CD4-positive, alpha-beta T cell treated with Interleukin-2 at 100 ng/mL for 4 hours (primary cell): ENCODE measurements around the gene GTF2H4.

Experiments
- DNase-seq: peaks from one replicate; pipeline ENCODE4 v3.0.0-alpha.2; 2020; ENCODE audit warnings: low spot score

The GTF2H4 gene

DNA sequence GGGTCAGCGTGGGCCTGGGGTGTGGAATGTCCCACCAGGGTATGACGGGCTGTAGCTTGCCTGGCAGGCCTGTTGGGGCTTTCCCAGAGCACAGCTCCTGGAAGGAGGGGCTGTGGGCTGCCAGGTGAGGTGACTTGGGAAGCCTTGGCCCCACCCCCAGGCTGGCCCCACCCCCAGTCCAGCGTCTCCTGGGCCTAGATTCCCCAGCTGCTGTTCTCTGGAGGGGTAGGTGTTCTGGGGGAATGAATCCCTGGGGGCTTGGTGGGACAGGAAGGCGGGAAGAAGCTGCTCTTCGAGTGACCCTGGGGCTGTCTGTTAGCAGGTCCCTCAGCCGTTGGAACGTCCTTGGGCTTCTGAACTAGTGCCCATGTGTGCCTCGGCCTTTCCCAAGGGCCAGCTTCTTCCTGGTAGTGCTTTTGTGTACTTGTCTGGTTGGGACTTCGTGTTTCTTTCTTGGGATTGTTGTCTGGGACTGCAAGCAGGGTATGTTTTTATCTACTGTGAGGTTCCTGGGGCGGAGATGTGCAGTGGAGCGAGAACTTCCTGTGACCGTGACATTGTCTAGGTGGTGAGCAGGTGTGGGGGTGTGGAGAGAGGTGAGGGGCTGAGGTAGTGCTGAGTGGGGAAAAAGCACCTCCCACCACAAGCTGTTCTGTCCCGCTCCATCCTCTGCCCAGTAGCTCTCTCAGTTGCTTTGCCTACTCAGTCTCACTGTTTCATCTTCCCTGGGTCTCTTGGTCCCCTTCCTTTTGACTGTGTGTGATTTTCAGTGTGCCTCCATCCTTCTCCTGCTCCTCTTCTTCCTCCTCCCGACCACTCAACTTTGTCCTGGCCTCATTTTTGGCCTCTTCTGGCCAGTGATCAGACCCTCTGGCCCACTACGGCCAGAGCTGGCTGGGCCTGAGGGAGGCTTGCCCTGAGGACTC is 25.0 kb upstream of the GTF2H4 start:
- no peak for DNase-seq

DNA sequence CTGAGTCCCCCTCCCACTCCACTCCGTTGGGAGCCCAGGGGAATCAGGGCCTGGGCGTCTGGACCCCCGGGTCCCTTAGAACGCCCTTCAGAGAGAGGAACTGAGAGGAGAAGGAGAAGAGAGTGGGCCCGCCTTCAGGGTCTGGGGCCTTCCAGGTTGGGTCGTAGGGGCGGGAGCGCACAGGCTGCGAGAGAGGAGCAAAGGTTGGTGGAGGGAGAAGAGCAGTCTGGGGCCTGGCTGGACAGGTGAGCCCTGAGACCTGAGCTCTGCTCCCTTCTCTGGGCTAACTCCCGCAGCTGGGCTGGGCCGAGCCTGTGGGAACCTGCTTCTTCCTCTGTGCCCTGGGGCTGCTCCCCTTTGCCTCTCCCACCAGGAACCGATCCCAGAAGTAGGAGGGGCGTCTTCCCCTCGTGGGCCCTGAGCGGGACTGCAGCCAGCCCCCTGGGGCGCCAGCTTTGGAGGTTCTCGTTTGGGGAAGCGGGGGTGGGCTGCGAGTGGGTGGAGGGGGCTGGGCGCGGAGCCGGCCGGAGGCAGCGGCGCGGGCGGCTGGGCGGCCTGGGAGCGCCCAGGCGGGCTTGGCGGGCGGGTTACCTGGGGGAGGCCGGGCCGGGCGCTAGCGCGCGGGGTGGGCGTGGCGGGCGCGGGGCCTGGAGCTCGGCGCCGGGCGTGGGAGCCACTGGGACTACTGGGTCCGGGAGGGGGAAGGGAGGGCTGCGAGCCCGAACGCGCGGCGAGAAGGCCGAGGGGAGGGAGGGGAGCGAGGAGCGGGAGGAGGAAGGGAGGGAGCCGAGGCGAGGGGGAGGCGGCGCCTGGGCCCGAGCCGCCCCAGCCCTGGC is 24.1 kb upstream of the GTF2H4 start, which contains the start of gene DDR1:
Gene DDR1, plus strand, starts transcription at position 835 of the 836 bp plus-strand sequence. CDS start 4,211 bp downstream, outside the sequence.
- peak; percentile 41 for DNase-seq

DNA sequence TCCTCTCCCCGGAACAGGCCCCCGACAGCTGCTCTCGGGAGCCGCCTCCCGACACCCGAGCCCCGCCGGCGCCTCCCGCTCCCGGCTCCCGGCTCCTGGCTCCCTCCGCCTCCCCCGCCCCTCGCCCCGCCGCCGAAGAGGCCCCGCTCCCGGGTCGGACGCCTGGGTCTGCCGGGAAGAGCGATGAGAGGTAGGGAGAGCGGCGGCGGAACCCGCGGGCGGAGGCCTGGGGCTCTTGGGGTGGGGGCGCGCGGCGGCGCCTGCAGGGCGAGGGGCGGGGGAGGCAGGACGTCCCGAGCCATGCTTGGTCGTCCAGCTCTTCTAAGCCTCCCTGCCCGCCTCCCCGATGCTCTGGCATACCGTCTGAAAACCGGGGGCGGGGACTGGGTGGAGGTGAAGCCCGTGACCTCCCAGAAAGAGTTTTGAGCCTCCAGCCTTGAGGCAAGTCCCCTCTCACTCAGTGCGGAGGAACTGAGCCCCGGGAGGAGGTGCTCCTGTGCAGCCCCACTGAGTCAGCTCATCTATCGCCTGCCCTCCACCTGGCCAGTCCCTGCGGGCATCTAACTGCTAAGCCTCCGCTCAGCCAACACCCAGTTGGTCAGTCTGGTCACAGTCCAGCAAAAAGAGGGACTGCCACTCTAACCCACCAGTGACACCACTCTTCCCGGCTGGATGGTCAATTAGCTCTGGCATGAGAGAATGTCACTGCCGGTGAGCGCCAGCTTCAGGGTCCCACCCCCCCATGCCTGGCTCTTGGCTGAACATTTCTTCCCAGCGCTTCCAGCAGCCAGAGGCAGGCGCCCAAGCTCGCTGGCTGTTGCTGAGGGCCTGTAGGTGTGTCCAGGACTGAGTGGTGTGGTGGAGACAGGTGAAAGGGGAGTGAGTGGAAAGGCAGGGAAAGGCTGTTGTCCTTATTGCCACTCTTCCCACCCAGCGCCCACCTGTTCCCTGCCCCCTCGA is 23.2 kb upstream of the GTF2H4 start:
- DNase-seq: peak; percentile 22

DNA sequence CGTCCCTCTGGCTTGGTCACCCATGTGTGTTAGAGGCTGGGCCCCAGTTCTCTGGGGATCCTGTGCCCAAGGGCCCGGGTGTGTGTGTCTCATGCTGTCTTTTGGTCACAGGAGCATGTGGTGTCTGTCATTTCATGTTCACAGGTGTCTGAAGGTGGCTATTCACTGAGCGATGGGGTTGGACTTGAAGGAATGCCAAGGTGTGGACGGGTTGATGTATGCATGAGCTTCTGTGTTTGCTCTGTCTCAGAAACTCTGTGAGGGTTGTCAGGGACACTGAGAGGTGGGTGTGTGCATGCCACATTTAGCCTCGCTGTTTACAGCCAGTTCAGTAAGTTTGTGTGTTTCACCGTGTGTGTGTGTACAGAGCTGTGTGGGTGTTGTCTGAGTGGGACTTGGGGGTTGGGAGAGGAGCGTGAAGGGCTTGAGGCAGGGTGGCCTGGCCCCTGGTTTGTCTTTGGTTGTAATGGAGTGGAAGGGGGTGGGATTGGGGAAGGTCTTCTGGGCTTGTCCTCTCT is 22.5 kb upstream of the GTF2H4 start:
- DNase-seq: no peak

DNA sequence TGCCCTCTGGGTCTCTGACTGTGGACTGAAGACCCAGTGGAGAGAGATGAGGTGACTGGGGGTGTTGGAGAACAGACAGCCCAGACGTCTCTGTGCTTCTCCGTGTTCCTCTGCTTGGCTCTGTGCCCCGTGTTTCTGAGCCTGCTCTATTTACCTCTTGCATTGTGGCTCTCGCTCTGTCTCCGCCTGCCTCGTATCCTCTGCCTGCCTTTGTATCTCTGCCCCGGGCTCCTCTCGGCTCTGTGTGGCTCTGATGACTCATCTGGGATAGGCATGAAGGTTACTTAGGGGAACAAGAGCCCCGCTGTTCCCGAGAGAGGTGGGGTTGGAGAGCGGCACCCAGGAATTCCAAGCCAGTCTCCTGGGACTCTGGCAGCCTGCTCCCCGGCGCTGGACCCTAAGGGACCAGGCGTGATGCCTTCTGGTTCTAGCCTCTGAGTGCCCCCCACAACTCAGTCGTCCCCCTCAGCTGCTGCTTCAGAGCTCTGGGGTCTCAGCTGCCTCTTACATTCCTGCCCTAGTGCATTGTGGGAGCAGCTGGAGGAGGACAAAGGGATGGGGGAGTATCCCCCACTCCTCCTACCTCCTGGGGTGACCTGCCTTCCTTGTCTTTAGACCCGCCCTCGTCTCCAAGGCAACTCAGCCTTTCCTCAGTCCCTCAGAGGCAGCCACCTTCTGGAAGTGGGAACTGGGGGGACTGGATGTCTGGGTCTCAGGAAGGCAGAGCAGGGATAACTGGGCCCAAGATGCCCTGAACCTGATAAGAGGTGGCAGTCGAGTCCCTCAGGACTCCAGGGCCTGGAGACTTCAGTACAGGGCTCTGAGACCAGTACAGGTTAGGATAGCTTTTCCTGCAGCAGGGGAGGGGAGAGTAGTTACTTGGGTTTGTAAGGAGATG is 21.8 kb upstream of the GTF2H4 start:
- DNase-seq: peak; percentile 14

DNA sequence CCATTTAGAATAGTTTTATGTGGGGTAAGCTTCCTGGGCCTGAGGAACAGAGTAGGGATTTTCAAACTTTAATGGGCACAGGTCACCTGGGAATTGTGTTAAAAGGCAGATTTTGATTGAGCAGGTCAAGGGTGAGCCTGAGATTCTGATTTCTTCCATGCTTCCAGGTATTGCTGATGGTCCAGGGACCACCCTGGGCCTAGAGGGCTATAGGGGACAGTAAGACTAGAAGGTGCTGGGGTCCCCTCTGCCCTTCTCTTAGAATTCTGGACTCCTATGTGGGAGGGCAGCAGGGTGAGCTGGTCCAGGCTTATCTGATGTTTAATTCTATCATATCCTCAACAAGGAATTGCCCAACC is 21.1 kb upstream of the GTF2H4 start:
- DNase-seq: no peak

DNA sequence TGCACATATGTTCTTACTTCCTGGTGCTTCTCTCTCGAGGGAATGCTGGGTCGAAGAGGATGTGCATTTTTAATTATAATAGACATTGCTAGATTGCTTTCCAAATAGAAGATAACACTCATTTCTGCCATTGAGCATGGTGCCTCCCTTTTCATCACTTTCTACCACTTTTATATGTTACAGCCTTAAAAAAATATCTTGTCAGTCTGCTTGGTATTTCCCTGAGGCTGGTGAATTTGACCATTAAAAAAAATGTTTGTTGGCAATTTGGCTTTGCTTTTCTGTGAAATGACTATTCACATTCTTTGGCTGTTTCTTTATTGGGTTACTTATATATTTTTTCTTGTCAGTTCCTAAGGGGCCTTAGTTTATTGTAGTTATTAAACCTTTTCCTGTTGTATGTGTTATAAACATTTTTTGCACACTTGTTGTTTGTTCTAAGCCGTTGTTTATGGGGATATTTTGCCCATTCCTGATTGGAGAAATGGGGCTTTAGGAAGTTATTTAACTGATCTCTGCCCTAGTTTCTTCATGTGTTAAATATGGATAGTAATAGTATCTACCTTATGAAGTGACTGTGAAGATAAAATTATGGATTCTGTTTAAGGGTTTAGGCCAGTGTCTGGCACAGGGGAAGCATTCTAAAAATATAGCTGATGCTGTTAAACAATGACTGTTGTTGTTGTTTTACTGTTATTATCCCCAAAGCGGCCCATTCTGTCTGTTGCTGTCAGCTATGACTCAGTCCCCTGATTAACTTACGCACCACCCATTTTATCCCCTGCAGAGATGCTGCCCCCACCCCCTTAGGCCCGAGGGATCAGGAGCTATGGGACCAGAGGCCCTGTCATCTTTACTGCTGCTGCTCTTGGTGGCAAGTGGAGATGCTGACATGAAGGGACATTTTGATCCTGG is 19.8 kb upstream of the GTF2H4 start:
- DNase-seq: no peak

DNA sequence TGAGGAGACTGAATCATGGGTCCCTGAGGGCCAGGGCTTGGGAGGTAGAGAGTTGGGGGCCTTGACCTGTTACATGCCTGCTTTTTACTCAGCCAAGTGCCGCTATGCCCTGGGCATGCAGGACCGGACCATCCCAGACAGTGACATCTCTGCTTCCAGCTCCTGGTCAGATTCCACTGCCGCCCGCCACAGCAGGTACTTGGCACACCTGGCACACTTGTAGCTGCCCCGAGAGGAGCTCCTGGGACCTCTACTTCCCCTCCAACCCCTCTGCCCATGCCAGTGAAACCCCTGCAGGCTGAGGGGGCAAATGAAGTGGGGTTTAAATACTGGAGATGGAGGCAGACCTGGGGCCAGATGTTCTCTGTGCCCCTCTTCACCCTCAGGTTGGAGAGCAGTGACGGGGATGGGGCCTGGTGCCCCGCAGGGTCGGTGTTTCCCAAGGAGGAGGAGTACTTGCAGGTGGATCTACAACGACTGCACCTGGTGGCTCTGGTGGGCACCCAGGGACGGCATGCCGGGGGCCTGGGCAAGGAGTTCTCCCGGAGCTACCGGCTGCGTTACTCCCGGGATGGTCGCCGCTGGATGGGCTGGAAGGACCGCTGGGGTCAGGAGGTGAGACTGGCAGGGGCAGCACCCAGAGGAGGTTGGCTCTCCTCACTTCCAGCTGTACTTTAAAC is 19.1 kb upstream of the GTF2H4 start:
- DNase-seq: no peak

DNA sequence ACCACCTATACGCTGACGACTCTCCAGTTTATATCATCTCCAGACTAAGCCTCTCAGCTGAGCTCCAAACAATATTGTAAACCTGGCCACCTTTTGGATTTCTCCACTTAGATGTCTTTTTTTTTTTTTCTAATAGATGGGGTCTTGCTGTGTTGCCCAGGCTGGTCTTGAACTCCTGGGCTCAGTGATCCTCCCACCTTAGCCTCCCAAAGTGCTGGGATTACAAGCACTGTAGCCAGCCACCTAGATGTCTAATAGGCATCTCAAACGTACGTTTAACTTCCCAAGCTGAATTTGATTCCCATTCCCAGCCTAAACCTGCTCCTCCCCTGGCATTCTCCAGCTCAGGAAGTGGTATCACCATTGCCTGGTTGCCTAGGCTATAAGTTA is 18.5 kb upstream of the GTF2H4 start:
- DNase-seq: no peak

DNA sequence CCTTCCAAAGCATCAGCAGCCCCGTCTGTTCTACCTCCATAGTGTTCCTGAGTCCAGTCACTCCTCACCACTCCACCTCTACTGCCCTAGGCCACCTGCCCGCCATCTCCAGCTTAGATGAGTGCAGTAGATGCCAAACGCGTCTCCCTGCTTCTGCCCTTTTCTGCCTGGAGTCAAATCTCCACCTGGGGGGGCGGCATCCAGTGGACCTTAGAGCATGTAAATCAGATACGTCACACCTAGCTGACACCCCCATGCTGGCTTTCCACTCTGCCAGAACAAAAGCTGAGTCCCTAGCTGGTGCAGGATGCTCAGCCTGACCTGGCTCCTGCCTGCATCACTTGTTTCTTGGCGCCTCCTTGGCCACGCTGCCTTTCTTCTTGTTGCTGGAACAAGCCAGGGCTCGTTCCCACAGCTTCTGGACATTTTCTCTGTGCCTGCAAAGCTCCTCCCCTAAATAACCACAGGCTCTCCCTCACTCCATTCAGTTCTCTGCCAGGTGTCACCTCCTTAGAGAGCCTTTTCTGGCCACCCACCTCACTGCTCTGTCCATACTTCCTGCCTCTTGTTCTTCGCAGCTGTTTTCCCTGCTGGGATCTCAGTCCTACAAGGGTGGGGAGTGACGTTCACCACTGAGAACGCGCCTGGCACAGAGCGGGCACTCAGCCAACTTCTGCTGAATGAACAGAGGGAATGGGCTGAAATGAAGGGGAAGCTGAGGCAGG is 17.9 kb upstream of the GTF2H4 start:
- no peak for DNase-seq

DNA sequence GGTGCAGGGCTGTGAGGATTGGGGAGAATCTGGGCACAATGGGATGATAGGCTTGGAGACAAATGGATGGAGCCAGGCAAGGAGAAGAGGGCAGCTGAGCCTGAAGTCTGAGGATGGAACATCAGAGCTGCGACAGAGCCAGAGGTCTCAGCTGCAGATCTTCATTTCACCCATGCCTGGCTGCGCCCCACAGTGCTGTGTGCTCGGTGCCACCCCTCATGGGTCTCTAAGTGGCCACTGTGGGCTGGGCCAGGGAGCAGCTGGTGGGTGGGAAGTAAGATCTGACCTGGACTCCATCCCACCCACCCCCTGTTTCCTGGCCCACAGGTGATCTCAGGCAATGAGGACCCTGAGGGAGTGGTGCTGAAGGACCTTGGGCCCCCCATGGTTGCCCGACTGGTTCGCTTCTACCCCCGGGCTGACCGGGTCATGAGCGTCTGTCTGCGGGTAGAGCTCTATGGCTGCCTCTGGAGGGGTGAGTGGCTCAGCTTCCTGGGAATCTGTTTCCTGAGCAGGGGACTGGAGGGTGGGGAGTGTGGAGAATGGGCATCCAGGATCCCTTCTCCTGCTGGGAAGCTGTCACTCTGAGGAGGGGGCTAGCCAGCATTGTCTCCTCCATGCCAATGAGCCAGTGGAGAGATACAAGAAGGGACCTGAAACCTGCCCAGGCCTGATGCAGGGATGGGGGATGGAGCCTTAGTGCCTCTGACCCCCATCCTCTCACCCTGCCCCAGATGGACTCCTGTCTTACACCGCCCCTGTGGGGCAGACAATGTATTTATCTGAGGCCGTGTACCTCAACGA is 17.2 kb upstream of the GTF2H4 start:
- DNase-seq: no peak

DNA sequence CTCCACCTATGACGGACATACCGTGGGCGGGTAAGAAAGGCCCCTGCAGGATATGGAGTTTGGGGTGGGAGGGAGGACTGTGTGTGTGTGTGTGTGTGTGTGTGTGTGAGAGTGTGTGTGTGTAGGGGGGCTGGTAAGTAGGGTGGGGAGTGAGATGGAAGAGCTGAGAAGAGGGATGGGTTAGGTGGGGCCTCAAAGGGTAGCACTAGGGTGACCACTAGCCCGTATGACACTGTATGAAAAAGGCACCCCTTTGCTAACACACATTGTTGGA is 16.6 kb upstream of the GTF2H4 start:
- no peak for DNase-seq

DNA sequence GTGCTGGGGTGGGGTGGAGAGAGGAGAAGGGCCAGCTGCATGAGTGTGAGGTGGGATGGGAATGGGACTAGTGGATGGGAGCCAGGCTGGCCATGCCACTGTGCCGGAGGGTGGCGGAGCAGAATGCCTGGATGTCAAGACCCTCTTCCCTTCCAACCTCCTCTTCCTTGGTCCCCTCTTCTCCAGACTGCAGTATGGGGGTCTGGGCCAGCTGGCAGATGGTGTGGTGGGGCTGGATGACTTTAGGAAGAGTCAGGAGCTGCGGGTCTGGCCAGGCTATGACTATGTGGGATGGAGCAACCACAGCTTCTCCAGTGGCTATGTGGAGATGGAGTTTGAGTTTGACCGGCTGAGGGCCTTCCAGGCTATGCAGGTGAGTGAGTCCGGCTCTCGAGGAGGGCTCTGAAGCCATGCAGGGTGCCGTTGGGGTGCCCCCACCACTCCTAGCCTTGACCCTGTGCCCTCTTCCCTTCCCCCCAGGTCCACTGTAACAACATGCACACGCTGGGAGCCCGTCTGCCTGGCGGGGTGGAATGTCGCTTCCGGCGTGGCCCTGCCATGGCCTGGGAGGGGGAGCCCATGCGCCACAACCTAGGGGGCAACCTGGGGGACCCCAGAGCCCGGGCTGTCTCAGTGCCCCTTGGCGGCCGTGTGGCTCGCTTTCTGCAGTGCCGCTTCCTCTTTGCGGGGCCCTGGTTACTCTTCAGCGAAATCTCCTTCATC is 16.0 kb upstream of the GTF2H4 start:
- DNase-seq: no peak

DNA sequence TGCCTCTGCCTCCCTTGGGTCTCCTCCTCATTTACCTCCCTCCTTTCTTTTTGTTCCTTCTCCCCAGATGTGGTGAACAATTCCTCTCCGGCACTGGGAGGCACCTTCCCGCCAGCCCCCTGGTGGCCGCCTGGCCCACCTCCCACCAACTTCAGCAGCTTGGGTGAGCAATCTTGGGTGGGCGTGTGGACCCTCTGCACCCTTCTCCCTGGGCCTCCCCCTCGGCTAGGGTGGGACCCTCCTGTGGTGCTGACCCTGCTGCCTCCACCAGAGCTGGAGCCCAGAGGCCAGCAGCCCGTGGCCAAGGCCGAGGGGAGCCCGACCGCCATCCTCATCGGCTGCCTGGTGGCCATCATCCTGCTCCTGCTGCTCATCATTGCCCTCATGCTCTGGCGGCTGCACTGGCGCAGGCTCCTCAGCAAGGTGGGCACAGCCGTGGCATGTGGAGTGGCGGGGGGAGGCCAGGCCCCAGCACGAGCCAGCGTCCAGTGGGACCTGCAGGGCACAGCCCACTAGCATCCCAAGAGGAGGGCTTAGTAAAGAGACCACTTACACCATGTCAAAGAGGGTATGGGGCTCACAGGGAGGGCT is 14.9 kb upstream of the GTF2H4 start:
- no peak for DNase-seq

DNA sequence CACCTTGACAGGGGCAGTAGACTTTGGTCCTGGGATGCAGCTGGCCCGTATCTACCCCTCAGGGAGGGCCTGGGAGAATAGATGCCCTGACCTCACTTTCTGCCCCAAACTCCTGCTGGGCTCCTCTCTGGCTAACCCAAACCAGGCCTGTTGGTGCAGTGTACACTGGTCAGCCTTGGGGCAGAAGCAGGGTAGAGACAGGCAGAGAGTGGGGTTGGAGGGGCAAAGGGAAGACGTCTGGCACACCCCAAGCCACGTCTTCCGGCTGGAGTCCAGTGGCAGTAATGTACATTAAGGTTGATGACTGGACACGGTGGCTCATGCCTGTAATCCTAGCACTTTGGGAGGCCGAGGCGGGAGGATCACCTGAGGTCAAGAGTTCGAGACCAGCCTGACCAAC is 14.3 kb upstream of the GTF2H4 start:
- DNase-seq: no peak

DNA sequence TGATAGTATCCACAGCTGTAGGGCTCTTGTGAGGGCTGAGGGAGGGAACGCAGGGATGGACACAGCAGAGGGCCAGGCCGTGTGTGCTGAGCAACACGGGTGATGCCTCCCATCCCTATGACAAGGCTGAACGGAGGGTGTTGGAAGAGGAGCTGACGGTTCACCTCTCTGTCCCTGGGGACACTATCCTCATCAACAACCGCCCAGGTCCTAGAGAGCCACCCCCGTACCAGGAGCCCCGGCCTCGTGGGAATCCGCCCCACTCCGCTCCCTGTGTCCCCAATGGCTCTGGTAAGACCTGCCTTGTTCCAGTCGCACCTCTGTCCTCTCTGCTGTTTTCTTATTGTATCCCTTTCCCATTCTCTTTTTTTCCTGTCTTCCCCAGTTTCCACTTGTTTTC is 13.6 kb upstream of the GTF2H4 start:
- no peak for DNase-seq

DNA sequence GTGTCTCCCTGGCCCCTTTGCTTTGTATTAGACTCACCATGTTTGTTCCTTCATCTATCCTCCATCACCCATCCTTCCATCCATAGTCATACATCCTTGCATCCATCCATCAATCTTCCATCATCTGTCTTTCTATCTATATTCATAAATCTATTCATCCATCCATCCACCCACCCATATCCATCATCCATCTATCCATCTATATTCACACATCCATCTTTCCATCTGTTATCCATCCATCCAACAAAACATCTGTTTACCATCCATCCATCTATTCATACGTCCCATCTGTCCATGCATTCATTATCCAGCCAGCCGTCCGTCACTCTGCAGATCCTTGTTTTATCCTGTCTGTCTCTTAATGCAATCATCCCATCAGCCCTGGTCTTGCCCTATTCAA is 13.1 kb upstream of the GTF2H4 start:
- DNase-seq: no peak
